H1 (cell line): ENCODE data around the gene TMEM252. TPM values are rescaled to one million over a fixed set of nuclear protein-coding genes. Genes with fewer than 3 reads are reported as not detected.

ENCODE experiments used
- TAF7 ChIP-seq: optimal IDR thresholded peaks from 2 replicates; pipeline ENCODE3; 2011; ENCODE audit warnings: low read depth, mild to moderate bottlenecking, inconsistent platforms, low read length, moderate library complexity, borderline replicate concordance
- polyA plus RNA-seq, 7 experiments: library from polyadenylated mRNA; depleted of rRNA in 3 of 7; stranded (reverse) in 5 of 7; unstranded in 2 of 7; fragments of >200 nt in 5 of 7; fragments of 200-250 nt in 2 of 7; gene quantifications; 1 replicate in 5 of 7; 2 replicates in 1 of 7; 4 replicates in 1 of 7; pipeline versions ENCODE4 v1.2.1 to v1.2.3, GENCODE V29; 2011 to 2013; ENCODE audit warnings: missing spikeins in 2 of 7, mixed read lengths in 2 of 7
- total RNA-seq: library from RNA; stranded (reverse); fragmentation: NEBNext Ultra II Directional; extraction: Animal tissue kit (Norgen Biotek cat#: 25700); gene quantifications from 2 replicates; pipeline ENCODE4 v1.2.1, GENCODE V29; 2021

TMEM252 gene
- total and polyA plus RNA-seq, 2 of the 8 experiments (the other 6 are each of a cell fraction or from before 2014, with no cell fraction given) = not detected

DNA sequence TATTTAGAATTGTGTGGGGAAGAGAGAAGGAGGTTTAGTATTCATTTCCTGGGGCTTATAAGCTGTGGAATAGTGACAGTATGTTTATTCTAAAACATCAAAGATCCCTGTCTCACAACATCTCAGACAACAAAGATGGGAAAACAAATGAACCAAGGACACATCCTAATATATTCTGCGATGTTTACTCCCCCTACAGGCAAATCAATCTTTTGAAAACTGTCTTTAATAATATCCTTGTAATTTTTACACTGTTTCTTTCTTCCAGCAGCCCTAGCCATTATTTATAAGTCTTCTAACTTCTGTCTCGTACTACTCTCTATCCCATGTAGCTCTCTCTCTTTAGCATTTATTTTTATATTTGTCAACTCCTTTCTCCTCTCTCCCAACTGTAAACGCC, 33.5 kb upstream of the TMEM252 start (continued):
- no peak for TF ChIP-seq TAF7
